Esophagus squamous epithelium (tissue), 4 donors: ENCODE data around the gene ARL5A.

Source experiments
- CTCF ChIP-seq, 6 experiments: fragments of 450-650 bp in 4 of 6; fragments of 200-600 bp in 2 of 6; sonication (generic) in 2 of 6; IDR thresholded peaks; one replicate each; pipeline ENCODE4 v1.5.1; 2016 to 2019; ENCODE audit warnings: antibody characterized with exemption in 6 of 6, mild to moderate bottlenecking in 4 of 6, moderate library complexity in 4 of 6
- POLR2A ChIP-seq, 4 donors: fragments of 450-650 bp; IDR thresholded peaks; one replicate each; pipeline ENCODE4 v1.6.1; 2017; ENCODE audit warnings: antibody characterized with exemption in 4 of 4, mild to moderate bottlenecking in 4 of 4, moderate library complexity in 3 of 4

- TF ChIP-seq CTCF (IDR thresholded peaks at IDR 0.05), result no peak
- TF ChIP-seq POLR2A (IDR thresholded peaks at IDR 0.05), result no peak
Observed at GRCh38 chr2:151852260-151853069, 24.2 kb upstream of the ARL5A start.
